ENCODE results near the gene SPR. TPM values are rescaled to one million over a fixed set of nuclear protein-coding genes. Genes with fewer than 3 reads are reported as not detected.

Gene SPR
- total and polyA plus RNA-seq, 2 of the 13 experiments (the other 11 are each of a cell fraction or from before 2014, with no cell fraction given): 34.0 to 96.0 TPM

- no peak; the same call in 1 of the 2 replicates for TF ChIP-seq IKZF5 (CRISPR knock-in tag; IDR thresholded peaks at IDR 0.05)
- no peak for TF ChIP-seq FOXO4 (CRISPR knock-in tag; conservative IDR thresholded peaks at IDR 0.05)
- no peak; the same call in 1 of the 2 replicates for TF ChIP-seq ARID4A (CRISPR knock-in tag; IDR thresholded peaks at IDR 0.05; ENCODE audit: borderline replicate concordance)
- TF ChIP-seq E2F5 (CRISPR knock-in tag; conservative IDR thresholded peaks at IDR 0.05): no peak
- TF ChIP-seq FOXO1 (CRISPR knock-in tag; IDR thresholded peaks at IDR 0.05): no peak
- TF ChIP-seq ZNF512B (CRISPR knock-in tag; IDR thresholded peaks at IDR 0.05; ENCODE audit: borderline replicate concordance): 0 out of 2 replicates have a peak, but pooled peaks have one; percentile 72
- TF ChIP-seq KDM5A (IDR thresholded peaks at IDR 0.05; ENCODE audit: borderline replicate concordance, low read length): no peak
- no peak for TF ChIP-seq IRX3 (CRISPR knock-in tag; IDR thresholded peaks at IDR 0.05; ENCODE audit: borderline replicate concordance, low read depth)
- no peak for TF ChIP-seq NFYC (CRISPR knock-in tag; IDR thresholded peaks at IDR 0.05)
- TF ChIP-seq ATF6 (CRISPR knock-in tag; conservative IDR thresholded peaks at IDR 0.05): no peak
- no peak for TF ChIP-seq RFX1 (IDR thresholded peaks at IDR 0.05)
- no peak for TF ChIP-seq RBAK (CRISPR knock-in tag; IDR thresholded peaks at IDR 0.05)
- TF ChIP-seq ZNF503 (CRISPR knock-in tag; IDR thresholded peaks at IDR 0.05): no peak
These were observed 1.4 kb downstream of the SPR start (continued) for GRCh38 chr2:72888438-72889202.
